GM21786 (cell line): ENCODE results near the gene ANXA1.

Experiments used
- ATAC-seq: cut with Tn5 transposase; IDR thresholded peaks from one replicate; pipeline ENCODE4 v1.9.1; 2021; ENCODE audit not compliant: unreplicated experiment

ANXA1 gene

DNA sequence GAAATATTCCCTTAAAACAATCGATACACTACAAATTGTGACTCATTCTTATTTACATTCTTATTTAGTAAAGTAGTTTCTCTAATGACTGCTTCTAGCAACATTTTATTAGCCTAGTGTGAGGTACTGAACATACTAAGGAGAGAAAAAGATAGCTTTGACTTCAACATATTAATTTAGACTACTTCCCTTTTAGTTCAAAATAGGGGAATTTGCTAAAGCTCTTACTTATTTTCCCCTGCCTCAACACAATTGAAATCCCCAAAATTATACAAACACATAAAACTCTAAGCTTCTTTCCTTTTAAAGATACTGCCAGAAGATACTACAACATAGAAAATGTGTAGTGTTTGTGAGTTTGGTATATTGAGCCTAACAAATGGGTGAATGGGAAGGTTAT, 55.2 kb downstream of the ANXA1 start:
- no peak for ATAC-seq

DNA sequence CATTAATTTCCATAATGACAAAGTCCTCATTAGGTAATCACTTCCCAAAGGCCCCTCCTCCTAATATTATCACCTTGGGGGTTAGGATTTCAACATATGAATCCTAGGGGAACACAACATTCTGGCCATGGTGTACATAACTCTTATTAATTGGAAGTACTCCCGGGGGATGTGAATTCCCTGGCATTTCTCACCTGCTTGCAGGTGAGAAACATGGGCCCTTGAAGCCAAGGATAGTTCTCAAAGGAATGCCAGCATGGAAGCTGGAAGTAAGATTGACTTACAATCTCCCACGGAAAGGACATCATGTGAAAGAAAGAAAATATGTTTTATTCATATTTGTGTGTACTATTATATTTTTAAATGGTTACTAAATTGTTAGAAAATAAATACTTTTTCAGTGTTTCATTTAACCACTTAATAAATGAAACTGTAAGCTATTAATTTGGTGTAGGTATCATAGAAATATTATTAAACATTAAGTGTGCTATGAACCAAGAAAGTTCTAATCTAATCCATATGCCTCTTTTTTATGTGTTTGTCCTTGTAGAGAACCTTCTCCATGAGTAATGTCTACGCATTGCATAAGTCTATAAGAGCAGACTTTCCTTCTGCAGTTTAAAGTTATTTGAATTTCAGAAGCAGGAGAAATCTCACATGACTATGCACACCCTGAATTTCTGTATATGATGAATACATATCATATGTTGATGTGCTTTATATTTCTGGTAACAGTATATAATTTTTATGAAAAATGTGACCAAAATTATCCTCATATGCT, 59.4 kb downstream of the ANXA1 start:
- ATAC-seq, result no peak

- no peak for ATAC-seq
Observed at GRCh38 chr9:73213300-73213699, 61.6 kb downstream of the ANXA1 start.

DNA sequence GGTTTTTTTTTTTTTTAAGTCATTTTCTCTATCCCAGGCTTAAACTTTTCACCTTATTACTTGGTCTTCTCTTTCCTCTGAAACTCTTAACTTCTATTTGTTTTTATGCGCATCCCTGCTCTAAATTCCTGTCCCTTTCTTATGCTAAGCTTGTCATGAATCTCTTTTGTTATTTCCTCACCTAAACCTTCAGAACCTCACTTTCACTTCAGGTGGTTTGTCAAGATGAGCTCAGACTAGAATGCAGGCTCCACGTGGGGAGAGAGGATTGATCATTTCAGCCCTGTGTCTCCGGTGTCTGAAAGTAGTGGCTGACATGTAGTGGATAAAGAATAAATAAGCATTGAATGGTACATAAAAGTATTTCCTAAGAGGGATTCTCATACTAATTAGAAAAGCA, 63.6 kb downstream of the ANXA1 start:
- no peak for ATAC-seq

DNA sequence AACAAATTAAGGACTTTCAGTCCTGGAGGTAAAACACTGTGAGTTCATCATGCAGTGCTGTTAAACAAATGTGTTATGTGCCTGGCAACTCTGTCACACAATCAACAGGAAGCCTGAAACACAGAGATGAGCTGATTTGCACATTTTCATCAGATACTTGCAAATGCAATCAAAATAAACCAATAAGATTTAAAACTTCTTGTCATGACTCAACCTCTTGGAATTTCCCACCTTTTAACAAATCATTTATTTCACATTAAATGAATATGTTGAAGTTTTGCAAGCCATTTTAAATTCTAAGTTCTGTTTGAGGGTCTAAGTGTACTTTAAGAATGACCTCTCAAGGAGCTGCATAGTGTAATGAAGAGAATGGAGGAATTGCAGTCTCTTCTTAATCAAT, 64.4 kb downstream of the ANXA1 start:
- ATAC-seq, result no peak
